ENCODE measurements around the gene SMCO3.

- TF ChIP-seq CTCF (IDR thresholded peaks at IDR 0.05 in 4 of 5, conservative IDR thresholded peaks at IDR 0.05 in 1 of 5) (peak in 3 of 5 experiments; percentile 4 to 20 (median 8)), POLR2A (IDR thresholded peaks at IDR 0.05) (peak; percentile 89 to 91)
Measured at GRCh38 chr12:14774074-14774905, 39.7 kb downstream of the SMCO3 start.

Measured in gastrocnemius medialis (tissue), 4 donors.